ENCODE measurements around the gene NR6A1.

Gene NR6A1

GRCh38 chr9:124654431-124654830 lies 116.7 kb downstream of the NR6A1 start:
- Mint-ChIP-seq H3K27ac (no peak overlapping the region), H3K27me3 (ENCODE audit: low read depth) (no peaks in the 10 kb centered on the region), H3K4me1 (peaks cover 31% of the 10 kb centered on the region), H3K36me3 (ENCODE audit: low read depth) (no peaks in the 10 kb centered on the region), H3K9me3 (no peaks in the 10 kb centered on the region), H3K4me3 (no peak overlapping the region)
- TF ChIP-seq, protein P1, sequence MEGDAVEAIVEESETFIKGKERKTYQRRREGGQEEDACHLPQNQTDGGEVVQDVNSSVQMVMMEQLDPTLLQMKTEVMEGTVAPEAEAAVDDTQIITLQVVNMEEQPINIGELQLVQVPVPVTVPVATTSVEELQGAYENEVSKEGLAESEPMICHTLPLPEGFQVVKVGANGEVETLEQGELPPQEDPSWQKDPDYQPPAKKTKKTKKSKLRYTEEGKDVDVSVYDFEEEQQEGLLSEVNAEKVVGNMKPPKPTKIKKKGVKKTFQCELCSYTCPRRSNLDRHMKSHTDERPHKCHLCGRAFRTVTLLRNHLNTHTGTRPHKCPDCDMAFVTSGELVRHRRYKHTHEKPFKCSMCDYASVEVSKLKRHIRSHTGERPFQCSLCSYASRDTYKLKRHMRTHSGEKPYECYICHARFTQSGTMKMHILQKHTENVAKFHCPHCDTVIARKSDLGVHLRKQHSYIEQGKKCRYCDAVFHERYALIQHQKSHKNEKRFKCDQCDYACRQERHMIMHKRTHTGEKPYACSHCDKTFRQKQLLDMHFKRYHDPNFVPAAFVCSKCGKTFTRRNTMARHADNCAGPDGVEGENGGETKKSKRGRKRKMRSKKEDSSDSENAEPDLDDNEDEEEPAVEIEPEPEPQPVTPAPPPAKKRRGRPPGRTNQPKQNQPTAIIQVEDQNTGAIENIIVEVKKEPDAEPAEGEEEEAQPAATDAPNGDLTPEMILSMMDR (IDR thresholded peaks at IDR 0.05; ENCODE audit: unreplicated experiment in 3 of 3): no peak

GRCh38 chr9:124652615-124653393 lies 118.3 kb downstream of the NR6A1 start:
- no peak overlapping the region for H3K27ac Mint-ChIP-seq
- no peaks in the 10 kb centered on the region for H3K27me3 Mint-ChIP-seq (ENCODE audit: low read depth)
- H3K36me3 Mint-ChIP-seq (ENCODE audit: low read depth): no peaks in the 10 kb centered on the region
- peaks cover 29% of the 10 kb centered on the region for H3K4me1 Mint-ChIP-seq
- H3K4me3 Mint-ChIP-seq: no peak overlapping the region
- H3K9me3 Mint-ChIP-seq: no peaks in the 10 kb centered on the region
- TF ChIP-seq, protein P1 (IDR thresholded peaks at IDR 0.05; ENCODE audit: unreplicated experiment in 3 of 3): no peak

DNA sequence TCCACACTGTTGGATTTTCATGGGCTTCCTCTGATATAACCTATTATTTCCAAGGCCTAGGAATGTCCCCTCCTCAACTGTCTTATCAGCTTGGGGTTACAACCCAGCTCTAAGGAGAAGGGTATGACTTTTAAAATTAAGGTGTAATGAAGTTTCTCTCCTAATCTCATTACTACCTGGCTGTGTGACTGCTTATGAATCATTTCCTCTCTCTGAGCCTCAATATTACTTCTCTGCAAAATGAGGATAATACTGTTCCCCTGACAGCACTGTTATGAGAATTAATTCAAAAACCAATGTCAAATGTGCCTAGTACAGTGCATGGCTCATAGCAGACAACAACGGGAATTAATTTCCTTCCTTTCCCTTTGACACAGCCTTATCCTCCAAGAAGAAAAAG lies 118.9 kb downstream of the NR6A1 start:
- Mint-ChIP-seq H3K4me1 (peaks cover 23% of the 10 kb centered on the region), H3K36me3 (ENCODE audit: low read depth) (no peaks in the 10 kb centered on the region)
- TF ChIP-seq, protein P1 (IDR thresholded peaks at IDR 0.05; ENCODE audit: unreplicated experiment in 3 of 3): no peak

DNA sequence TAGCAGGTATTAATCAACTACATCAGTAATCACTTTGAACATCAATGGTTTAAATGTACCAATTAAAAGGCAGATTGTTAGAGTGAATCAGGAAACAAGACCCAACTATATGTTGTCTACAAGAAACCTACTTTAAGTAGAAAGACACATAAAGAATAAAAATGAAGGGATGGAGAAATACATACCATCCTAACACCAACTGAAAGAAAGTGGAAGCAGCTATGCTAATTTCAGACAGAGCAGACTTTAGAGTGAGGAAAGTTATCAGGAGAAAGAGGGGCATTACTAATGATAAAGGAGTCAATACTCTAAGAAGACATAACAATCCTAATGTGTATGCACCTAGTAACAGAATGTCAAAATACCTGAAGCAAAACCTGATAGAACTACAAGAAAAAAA lies 125.8 kb downstream of the NR6A1 start:
- peaks cover 7% of the 10 kb centered on the region for H3K9me3 Mint-ChIP-seq
- peaks cover 3% of the 10 kb centered on the region for H3K36me3 Mint-ChIP-seq (ENCODE audit: low read depth)
- TF ChIP-seq, protein P1 (IDR thresholded peaks at IDR 0.05; ENCODE audit: unreplicated experiment in 3 of 3): no peak
- H3K4me3 Mint-ChIP-seq: no peak overlapping the region
- H3K4me1 Mint-ChIP-seq: no peaks in the 10 kb centered on the region
- H3K27ac Mint-ChIP-seq: no peak overlapping the region
- no peaks in the 10 kb centered on the region for H3K27me3 Mint-ChIP-seq (ENCODE audit: low read depth)

More for the DNA sequence above, 118.9 kb downstream of the NR6A1 start:
- Mint-ChIP-seq H3K9me3 (no peaks in the 10 kb centered on the region), H3K27me3 (ENCODE audit: low read depth) (no peaks in the 10 kb centered on the region), H3K4me3 (no peak overlapping the region), H3K27ac (no peak overlapping the region)

DNA sequence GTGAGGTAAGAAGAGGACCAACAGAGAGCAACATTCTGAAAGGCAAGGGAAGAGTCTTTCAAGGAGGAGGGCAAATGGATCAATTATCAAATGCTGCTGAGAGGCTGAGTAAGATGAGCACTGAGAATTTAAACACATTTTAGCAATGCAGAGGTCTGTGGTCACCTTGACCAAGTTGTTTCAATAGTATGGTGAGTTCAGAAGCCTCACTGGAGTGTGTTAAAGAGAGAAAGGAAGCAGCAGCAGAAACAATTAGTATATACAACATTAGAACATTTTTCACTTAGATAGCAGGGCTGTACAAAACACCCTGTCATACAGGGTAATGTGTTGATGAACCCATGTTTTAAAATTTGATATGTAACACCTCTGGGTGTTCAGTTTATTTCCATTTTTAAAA lies 131.5 kb downstream of the NR6A1 start:
- Mint-ChIP-seq H3K36me3 (ENCODE audit: low read depth) (no peaks in the 10 kb centered on the region), H3K4me1 (no peaks in the 10 kb centered on the region), H3K27ac (no peak overlapping the region), H3K4me3 (no peak overlapping the region), H3K9me3 (no peaks in the 10 kb centered on the region), H3K27me3 (ENCODE audit: low read depth) (no peaks in the 10 kb centered on the region)
- TF ChIP-seq, protein P1 (IDR thresholded peaks at IDR 0.05; ENCODE audit: unreplicated experiment in 3 of 3): no peak

- Mint-ChIP-seq H3K9me3 (no peaks in the 10 kb centered on the region), H3K4me1 (peaks cover 21% of the 10 kb centered on the region), H3K27ac (no peak overlapping the region), H3K4me3 (no peak overlapping the region), H3K36me3 (ENCODE audit: low read depth) (no peaks in the 10 kb centered on the region), H3K27me3 (ENCODE audit: low read depth) (no peaks in the 10 kb centered on the region)
- TF ChIP-seq, protein P1 (IDR thresholded peaks at IDR 0.05; ENCODE audit: unreplicated experiment in 3 of 3): no peak
These were observed 135.8 kb downstream of the NR6A1 start for GRCh38 chr9:124635285-124635684.

All from nephron (organoid).